Gastroesophageal sphincter (tissue), 4 donors: Measurements from ENCODE around the gene MYCN. TPM values are rescaled to one million over a fixed set of nuclear protein-coding genes. Genes with fewer than 3 reads are reported as not detected.

ENCODE experiments used
- ATAC-seq: fragments of 150-250 bp; one replicate; pipeline ENCODE4 v1.9.1; 2016; ENCODE audit warnings: mild to moderate bottlenecking, moderate library complexity
- H3K27ac ChIP-seq, 4 donors: fragments of 200-600 bp; sonication (generic) in 3 of 4; 1 replicate in 3 of 4; 2 replicates in 1 of 4; pipeline ENCODE4 v1.5.1; 2016 to 2019
- H3K27me3 ChIP-seq: fragments of 200-600 bp; sonication (generic); one replicate; pipeline ENCODE4 v1.5.1; 2019
- H3K36me3 ChIP-seq, 2 donors: fragments of 200-600 bp; sonication (generic); one replicate each; pipeline ENCODE4 v1.5.1; 2019; ENCODE audit warnings: control low read depth in 1 of 2
- H3K4me1 ChIP-seq, 3 donors: fragments of 200-600 bp; sonication (generic); 1 replicate in 2 of 3; 2 replicates in 1 of 3; pipeline ENCODE4 v1.5.1; 2016 to 2019; ENCODE audit warnings: control low read depth in 2 of 3
- H3K4me3 ChIP-seq, 2 donors: fragments of 200-600 bp; sonication (generic); one replicate each; pipeline ENCODE4 v1.5.1; 2019; ENCODE audit warnings: mild to moderate bottlenecking in 1 of 2, moderate library complexity in 1 of 2
- H3K9me3 ChIP-seq, 3 donors: fragments of 200-600 bp; sonication (generic); one replicate each; pipeline ENCODE4 v1.5.1; 2017 to 2019; ENCODE audit warnings: control low read depth in 2 of 3
- EP300 ChIP-seq: sonication (generic); formaldehyde crosslinking; IDR thresholded peaks from one replicate; pipeline ENCODE4 v1.6.1; 2017; ENCODE audit warnings: antibody characterized with exemption, mild to moderate bottlenecking
- POLR2A ChIP-seq, 2 donors: fragments of 450-650 bp; IDR thresholded peaks; one replicate each; pipeline ENCODE4 v1.6.1; 2017; ENCODE audit warnings: antibody characterized with exemption in 2 of 2, mild to moderate bottlenecking in 2 of 2, moderate library complexity in 1 of 2
- POLR2AphosphoS5 ChIP-seq: sonication (generic); formaldehyde crosslinking; IDR thresholded peaks from one replicate; pipeline ENCODE4 v1.6.1; 2017; ENCODE audit warnings: antibody characterized with exemption
- WGBS, 2 donors: methylation state at CpG; one replicate each; pipeline ENCODE4 v1.1.5; 2018; ENCODE audit warnings: low coverage in 1 of 2; 5-methylcytosine and 5-hydroxymethylcytosine counted together
- total RNA-seq, 4 donors: library from RNA; depleted of rRNA; stranded (reverse); fragments of >200 nt; gene quantifications; one replicate each; pipeline ENCODE4 v1.1.0, GENCODE V29; 2016
- TF ChIP-seq, protein P1 (sequence below), 4 experiments: fragments of 200-600 bp in 2 of 4; fragments of 450-650 bp in 2 of 4; sonication (generic) in 1 of 4; IDR thresholded peaks; one replicate each; pipeline ENCODE4 v1.5.1; 2017 to 2019; ENCODE audit warnings: antibody characterized with exemption in 4 of 4, mild to moderate bottlenecking in 2 of 4, moderate library complexity in 2 of 4

The MYCN gene
- total RNA-seq, 4 donors from 2014 or later, result 0.13 to 0.46 (median 0.35) TPM; not detected in 1

DNA sequence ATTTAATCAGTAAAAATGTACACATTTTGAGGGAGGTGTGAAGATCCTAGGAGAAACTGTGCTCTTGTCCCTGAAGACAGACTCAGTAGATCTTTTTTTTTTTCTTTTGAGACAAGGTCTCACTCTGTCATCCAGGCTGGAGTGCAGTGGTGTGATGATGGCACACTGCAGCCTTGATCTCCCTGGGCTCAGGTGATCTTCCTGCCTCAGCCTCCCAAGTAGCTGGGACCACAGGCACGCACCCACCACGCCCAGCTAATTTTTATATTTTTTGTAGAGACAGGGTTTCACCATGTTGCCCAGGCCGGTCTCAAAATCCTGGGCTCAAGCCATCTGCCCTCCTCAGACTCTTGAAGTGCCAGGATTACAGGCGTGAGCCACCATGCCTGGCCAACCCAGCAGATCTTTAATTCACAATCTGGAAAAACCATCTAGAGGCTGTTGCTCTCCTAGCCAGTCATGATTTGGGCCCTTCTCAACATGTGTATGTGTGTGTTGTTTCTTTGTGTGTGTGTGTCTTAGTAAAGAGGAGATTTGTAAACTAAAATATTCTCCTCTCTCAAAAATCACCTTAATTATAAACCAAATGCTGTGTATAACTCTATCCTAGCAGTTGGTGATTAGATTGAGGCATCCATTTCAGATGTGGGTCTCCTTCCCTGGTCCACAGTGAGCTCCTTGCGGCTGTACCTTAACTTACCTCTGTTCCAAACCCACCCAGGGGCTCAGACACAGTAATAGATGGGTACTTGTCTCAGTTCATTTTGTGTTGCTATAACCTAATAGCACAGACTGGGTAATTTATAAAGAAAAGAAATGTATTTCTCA lies 3.9 kb upstream of the MYCN start:
- ATAC-seq, result no peak
- Histone ChIP-seq H3K36me3 (no peaks in the 10 kb centered on the region), H3K4me1 (peaks cover 0 to 25% (median 15%) of the 10 kb centered on the region in 3 donors), H3K27ac (no peak overlapping the region), H3K4me3 (no peak overlapping the region), H3K27me3 (peaks cover 34% of the 10 kb centered on the region), H3K9me3 (no peaks in the 10 kb centered on the region)
- TF ChIP-seq POLR2A (IDR thresholded peaks at IDR 0.05) (no peak), EP300 (no peak)
- WGBS, 2 donors, result 84 to 92% methylated on average over 2 to 5 of the region's 5 CpGs

DNA sequence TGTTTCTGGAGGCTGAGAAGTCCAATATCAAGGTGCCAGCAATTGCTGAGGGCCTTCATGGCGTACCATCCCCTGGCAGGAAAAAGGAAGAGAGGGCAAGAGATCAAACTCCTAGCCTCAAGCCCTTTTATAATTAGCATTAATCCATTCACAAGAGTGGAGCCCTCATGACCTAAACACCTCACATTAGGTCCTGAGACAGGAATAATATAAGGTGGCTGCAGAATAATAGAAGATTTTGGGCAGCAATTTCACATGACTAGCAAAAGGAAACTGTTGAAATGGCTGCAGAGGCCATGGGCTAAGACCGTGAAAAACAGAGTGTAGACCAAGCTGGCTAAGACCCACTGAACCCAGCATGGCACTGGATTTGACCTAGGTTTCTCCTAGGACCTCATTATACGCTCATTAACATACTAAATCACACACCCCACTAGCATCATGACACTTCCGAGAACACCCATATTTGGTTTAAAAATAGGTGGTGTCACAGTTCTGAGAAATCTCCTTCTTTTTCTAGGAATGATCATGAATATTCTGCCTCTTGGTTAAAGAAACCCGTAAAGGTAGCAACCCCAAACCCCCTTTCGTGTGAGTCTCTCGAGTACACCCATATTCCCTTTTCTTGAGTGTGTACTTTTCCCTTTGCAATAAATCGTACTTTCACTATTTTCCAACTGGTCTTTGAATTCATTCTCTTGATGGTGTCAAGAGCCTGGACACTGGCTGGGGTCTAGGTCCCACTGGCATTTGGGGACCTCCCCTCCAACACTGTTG lies 3.1 kb upstream of the MYCN start:
- no peak for ATAC-seq
- H3K27ac ChIP-seq, result no peak overlapping the region
- H3K4me3 ChIP-seq, result no peak overlapping the region
- TF ChIP-seq, protein P1, sequence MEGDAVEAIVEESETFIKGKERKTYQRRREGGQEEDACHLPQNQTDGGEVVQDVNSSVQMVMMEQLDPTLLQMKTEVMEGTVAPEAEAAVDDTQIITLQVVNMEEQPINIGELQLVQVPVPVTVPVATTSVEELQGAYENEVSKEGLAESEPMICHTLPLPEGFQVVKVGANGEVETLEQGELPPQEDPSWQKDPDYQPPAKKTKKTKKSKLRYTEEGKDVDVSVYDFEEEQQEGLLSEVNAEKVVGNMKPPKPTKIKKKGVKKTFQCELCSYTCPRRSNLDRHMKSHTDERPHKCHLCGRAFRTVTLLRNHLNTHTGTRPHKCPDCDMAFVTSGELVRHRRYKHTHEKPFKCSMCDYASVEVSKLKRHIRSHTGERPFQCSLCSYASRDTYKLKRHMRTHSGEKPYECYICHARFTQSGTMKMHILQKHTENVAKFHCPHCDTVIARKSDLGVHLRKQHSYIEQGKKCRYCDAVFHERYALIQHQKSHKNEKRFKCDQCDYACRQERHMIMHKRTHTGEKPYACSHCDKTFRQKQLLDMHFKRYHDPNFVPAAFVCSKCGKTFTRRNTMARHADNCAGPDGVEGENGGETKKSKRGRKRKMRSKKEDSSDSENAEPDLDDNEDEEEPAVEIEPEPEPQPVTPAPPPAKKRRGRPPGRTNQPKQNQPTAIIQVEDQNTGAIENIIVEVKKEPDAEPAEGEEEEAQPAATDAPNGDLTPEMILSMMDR (IDR thresholded peaks at IDR 0.05), result no peak
- no peak for TF ChIP-seq POLR2A (IDR thresholded peaks at IDR 0.05)
- peaks cover 41% of the 10 kb centered on the region for H3K27me3 ChIP-seq
- no peaks in the 10 kb centered on the region for H3K9me3 ChIP-seq
- no peaks in the 10 kb centered on the region for H3K36me3 ChIP-seq
- H3K4me1 ChIP-seq, result peaks cover 0 to 33% (median 23%) of the 10 kb centered on the region in 3 donors
- WGBS, 2 donors, result 93% methylated on average over 8 of the region's 8 CpGs

DNA sequence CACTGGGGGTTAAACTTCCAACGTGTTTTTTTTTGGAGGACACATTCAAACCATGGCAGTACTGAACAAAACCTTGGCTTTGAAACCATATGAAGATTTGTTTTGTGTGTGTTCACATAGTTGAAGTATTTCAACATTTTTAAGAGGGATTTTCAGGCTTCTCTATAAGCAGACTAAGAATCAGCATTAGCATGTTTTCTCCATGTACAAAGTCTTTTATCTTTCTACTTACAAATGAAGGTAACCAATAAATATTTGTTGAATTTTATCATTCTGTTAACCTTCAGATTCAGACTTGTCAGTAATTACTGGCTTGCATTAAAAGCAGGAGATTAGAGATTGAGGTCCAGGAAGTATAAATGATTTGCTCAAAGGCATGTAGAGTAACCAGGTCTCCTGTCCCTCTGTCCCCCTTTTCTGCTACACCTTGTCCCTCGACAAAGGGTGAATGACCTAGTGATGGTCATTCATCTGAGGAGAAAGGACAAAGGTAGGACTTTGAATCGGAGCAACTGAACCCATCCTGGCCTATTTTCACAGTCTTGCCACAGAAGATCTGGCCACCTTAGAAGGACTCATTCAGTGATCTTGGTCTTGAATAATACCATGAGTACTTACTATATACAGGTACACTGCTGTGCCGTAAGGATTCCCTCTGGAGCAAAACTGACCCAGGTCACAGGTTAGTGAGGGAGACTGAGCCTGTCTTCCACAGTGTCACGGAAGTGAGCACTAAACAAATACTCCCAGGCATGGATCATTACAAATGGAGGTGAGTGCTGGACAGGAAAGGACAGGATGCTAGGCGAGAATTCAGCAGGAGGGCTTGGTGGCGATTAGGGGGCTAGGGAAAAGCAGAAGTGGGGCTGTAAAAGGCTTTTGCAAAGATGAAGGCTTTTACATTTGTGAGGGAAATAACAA lies 2.2 kb upstream of the MYCN start:
- TF ChIP-seq POLR2AphosphoS5 (no peak), EP300 (no peak), POLR2A (IDR thresholded peaks at IDR 0.05) (no peak)
- TF ChIP-seq, protein P1 (IDR thresholded peaks at IDR 0.05), result no peak
- Histone ChIP-seq H3K27ac (no peak overlapping the region), H3K4me1 (peaks cover 0 to 40% (median 27%) of the 10 kb centered on the region in 3 donors), H3K9me3 (no peaks in the 10 kb centered on the region), H3K27me3 (peaks cover 49% of the 10 kb centered on the region), H3K36me3 (no peaks in the 10 kb centered on the region), H3K4me3 (no peak overlapping the region)
- WGBS, 2 donors, result 81 to 100% methylated on average over 1 to 5 of the region's 7 CpGs
- no peak for ATAC-seq

DNA sequence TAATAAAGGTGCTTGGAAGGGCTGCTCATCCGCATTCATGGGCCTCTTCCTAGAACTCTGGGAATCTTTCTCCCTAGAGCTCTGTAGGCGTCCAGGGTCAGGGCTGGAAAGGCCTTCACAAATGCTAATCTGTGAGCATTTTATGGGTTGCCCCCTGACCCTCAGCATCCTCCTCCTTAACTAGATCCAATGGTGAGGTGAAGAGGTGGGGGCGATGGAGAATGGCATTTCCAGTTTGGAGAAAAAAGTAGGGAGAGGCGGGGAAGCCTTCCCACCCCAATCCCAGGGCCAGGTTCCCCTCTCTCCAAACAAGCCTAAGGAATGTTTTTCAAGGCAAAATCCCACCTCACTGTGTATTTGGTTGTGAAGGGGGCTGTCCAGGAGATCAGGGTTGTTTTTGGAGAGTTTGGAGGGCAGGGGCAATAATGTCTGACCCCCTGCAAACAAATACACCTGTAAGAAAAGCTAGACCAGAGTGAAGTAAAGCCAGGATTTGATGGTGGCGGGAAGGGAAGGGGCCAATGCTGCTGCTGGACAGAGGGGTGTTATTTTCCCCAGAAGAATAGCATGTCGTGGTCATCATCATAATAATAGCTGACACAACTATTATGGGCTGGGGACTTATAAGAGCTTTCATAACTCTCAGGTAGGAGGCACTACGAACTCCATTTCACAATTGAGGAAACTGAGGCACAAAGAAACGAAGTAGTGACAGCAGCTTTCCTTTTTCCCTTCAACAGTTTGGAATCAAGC lies 1.4 kb upstream of the MYCN start:
- no peaks in the 10 kb centered on the region for H3K36me3 ChIP-seq
- TF ChIP-seq, protein P1 (IDR thresholded peaks at IDR 0.05), result no peak
- TF ChIP-seq EP300 (no peak), POLR2AphosphoS5 (no peak), POLR2A (IDR thresholded peaks at IDR 0.05) (no peak)
- H3K4me3 ChIP-seq, result peak overlapping the region in 1 of 2 donors; percentile 52
- no peak for ATAC-seq
- H3K27ac ChIP-seq, result no peak overlapping the region
- WGBS, 2 donors, result 61 to 66% methylated on average over 7 to 8 of the region's 8 CpGs
- H3K27me3 ChIP-seq, result peaks cover 54% of the 10 kb centered on the region
- peaks cover 0 to 49% (median 31%) of the 10 kb centered on the region in 3 donors for H3K4me1 ChIP-seq
- H3K9me3 ChIP-seq, result no peaks in the 10 kb centered on the region
